ENCODE measurements around the gene GMPS.

GMPS gene

GRCh38 chr3:155876037-155876436 lies 5.6 kb downstream of the GMPS start:
- no peak for TF ChIP-seq REST (IDR thresholded peaks at IDR 0.05; ENCODE audit: low read depth)

- TF ChIP-seq CEBPB (IDR thresholded peaks at IDR 0.05) (no peak), CREB1 (IDR thresholded peaks at IDR 0.05; ENCODE audit: low read depth) (no peak), TCF12 (IDR thresholded peaks at IDR 0.05; ENCODE audit: low read depth) (no peak), RAD21 (IDR thresholded peaks at IDR 0.05; ENCODE audit: low read depth) (no peak), TEAD4 (IDR thresholded peaks at IDR 0.05) (no peak), FOXM1 (IDR thresholded peaks at IDR 0.05; ENCODE audit: borderline replicate concordance, low read depth) (no peak), EGR1 (IDR thresholded peaks at IDR 0.05) (no peak), NFIC (IDR thresholded peaks at IDR 0.05) (no peak), TAF1 (IDR thresholded peaks at IDR 0.05; ENCODE audit: low read depth) (no peak), MAX (IDR thresholded peaks at IDR 0.05) (no peak), YY1 (IDR thresholded peaks at IDR 0.05; ENCODE audit: low read depth) (no peak), REST (IDR thresholded peaks at IDR 0.05; ENCODE audit: low read depth) (no peak), ZBTB7A (IDR thresholded peaks at IDR 0.05; ENCODE audit: low read depth) (no peak)
Observed at GRCh38 chr3:155876503-155876902, 6.1 kb downstream of the GMPS start.

- TF ChIP-seq YY1 (IDR thresholded peaks at IDR 0.05; ENCODE audit: low read depth) (no peak), NFIC (IDR thresholded peaks at IDR 0.05) (no peak), TEAD4 (IDR thresholded peaks at IDR 0.05) (no peak), REST (IDR thresholded peaks at IDR 0.05; ENCODE audit: low read depth) (no peak), USF1 (IDR thresholded peaks at IDR 0.05) (no peak), EP300 (IDR thresholded peaks at IDR 0.05; ENCODE audit: borderline replicate concordance) (no peak), EGR1 (IDR thresholded peaks at IDR 0.05) (no peak)
Observed at GRCh38 chr3:155880286-155880685, 9.8 kb downstream of the GMPS start.

GRCh38 chr3:155884292-155884691 lies 13.8 kb downstream of the GMPS start:
- TF ChIP-seq ZBTB7A (IDR thresholded peaks at IDR 0.05; ENCODE audit: low read depth) = no peak
- no peak for TF ChIP-seq FOXM1 (IDR thresholded peaks at IDR 0.05; ENCODE audit: borderline replicate concordance, low read depth)
- no peak for TF ChIP-seq TCF12 (IDR thresholded peaks at IDR 0.05; ENCODE audit: low read depth)
- TF ChIP-seq MAX (IDR thresholded peaks at IDR 0.05) = no peak
- TF ChIP-seq TAF1 (IDR thresholded peaks at IDR 0.05; ENCODE audit: low read depth) = no peak
- TF ChIP-seq REST (IDR thresholded peaks at IDR 0.05; ENCODE audit: low read depth) = no peak
- TF ChIP-seq CREB1 (IDR thresholded peaks at IDR 0.05; ENCODE audit: low read depth) = no peak
- TF ChIP-seq NFIC (IDR thresholded peaks at IDR 0.05) = no peak
- TF ChIP-seq YY1 (IDR thresholded peaks at IDR 0.05; ENCODE audit: low read depth) = no peak
- TF ChIP-seq CEBPB (IDR thresholded peaks at IDR 0.05) = no peak

Data from Ishikawa (cell line).